GM23338 (cell line): ENCODE results near the gene UBE3A. TPM values are rescaled to one million over a fixed set of nuclear protein-coding genes. Genes with fewer than 3 reads are reported as not detected.

Source experiments
- JUNB ChIP-seq: IDR thresholded peaks from one replicate; pipeline ENCODE4 v1.6.1; 2016; ENCODE audit warnings: antibody characterized with exemption; ENCODE audit not compliant: unreplicated experiment
- NANOG ChIP-seq: IDR thresholded peaks from 2 replicates; pipeline ENCODE4 v1.6.1; 2016; ENCODE audit warnings: antibody characterized with exemption, borderline replicate concordance
- POLR2AphosphoS5 ChIP-seq: IDR thresholded peaks from 2 replicates; pipeline ENCODE4 v1.6.1; 2016; ENCODE audit warnings: antibody characterized with exemption, low read depth
- STAT1 ChIP-seq: IDR thresholded peaks from one replicate; pipeline ENCODE4 v1.6.1; 2016; ENCODE audit warnings: antibody characterized with exemption; ENCODE audit not compliant: unreplicated experiment
- polyA plus RNA-seq: library from polyadenylated mRNA; unstranded; fragments of >200 nt; fragmentation: Nextera tagmentation; extraction: Ambion mirVana; gene quantifications from 2 replicates; pipeline ENCODE4 v1.2.1, GENCODE V29; 2016
- total RNA-seq: library from RNA; depleted of rRNA; stranded (reverse); fragments of >200 nt; shearing (Covaris generic); gene quantifications from 2 replicates; pipeline ENCODE4 v1.2.3, GENCODE V29; 2014
- TF ChIP-seq, protein P1 (sequence below): fragments of 250-450 bp; sonication (Bioruptor Pico); IDR thresholded peaks from 2 replicates; pipeline ENCODE4 v1.5.0; 2020; ENCODE audit warnings: mild to moderate bottlenecking, moderate library complexity
- TF ChIP-seq, protein P2 (sequence below): IDR thresholded peaks from one replicate; pipeline ENCODE4 v1.6.1; 2018; ENCODE audit warnings: antibody characterized with exemption; ENCODE audit not compliant: unreplicated experiment
- TF ChIP-seq, protein P3 (sequence below), 2 experiments: fragments of 200-600 bp in 1 of 2; sonication (generic) in 1 of 2; conservative IDR thresholded peaks; 2 replicates each; pipeline versions ENCODE4 v1.5.1 to v1.6.1; 2016 to 2017; ENCODE audit warnings: antibody characterized with exemption in 2 of 2, low read depth in 2 of 2, mild to moderate bottlenecking in 2 of 2, moderate library complexity in 1 of 2

UBE3A gene
- total and polyA plus RNA-seq, 2 experiments from 2014 or later: 96.1 to 150 TPM

DNA sequence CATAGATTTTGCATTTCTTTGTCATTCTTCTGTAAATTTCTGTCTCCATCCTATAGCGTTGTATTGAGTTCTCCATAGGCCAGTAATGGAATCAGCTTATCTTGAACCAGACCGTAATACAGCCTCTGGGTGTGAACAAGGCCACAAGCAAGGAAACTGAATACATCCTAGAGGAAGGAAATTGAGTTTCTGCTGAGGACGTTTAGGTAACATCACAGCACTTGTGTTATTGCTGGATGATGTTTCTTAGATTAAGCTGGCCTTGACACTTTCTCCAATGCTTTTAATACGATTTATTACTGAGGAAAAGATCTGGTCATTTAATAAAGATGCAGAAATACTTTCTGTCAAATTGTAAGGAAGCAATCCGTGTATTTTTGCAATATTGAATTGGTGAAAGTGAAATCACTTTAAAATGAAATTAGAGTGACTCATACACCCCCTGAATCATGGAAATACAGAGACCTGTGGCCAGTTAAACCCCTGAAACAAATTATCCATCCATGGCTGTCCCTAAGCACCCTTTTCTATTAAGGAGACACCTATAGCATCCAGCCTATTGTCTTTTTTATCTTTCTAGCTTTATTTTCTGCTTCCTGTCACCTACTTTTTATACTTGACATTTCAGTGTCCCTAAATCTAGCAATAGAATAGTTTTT, 48.5 kb upstream of the UBE3A start (continued):
- TF ChIP-seq, protein P1, sequence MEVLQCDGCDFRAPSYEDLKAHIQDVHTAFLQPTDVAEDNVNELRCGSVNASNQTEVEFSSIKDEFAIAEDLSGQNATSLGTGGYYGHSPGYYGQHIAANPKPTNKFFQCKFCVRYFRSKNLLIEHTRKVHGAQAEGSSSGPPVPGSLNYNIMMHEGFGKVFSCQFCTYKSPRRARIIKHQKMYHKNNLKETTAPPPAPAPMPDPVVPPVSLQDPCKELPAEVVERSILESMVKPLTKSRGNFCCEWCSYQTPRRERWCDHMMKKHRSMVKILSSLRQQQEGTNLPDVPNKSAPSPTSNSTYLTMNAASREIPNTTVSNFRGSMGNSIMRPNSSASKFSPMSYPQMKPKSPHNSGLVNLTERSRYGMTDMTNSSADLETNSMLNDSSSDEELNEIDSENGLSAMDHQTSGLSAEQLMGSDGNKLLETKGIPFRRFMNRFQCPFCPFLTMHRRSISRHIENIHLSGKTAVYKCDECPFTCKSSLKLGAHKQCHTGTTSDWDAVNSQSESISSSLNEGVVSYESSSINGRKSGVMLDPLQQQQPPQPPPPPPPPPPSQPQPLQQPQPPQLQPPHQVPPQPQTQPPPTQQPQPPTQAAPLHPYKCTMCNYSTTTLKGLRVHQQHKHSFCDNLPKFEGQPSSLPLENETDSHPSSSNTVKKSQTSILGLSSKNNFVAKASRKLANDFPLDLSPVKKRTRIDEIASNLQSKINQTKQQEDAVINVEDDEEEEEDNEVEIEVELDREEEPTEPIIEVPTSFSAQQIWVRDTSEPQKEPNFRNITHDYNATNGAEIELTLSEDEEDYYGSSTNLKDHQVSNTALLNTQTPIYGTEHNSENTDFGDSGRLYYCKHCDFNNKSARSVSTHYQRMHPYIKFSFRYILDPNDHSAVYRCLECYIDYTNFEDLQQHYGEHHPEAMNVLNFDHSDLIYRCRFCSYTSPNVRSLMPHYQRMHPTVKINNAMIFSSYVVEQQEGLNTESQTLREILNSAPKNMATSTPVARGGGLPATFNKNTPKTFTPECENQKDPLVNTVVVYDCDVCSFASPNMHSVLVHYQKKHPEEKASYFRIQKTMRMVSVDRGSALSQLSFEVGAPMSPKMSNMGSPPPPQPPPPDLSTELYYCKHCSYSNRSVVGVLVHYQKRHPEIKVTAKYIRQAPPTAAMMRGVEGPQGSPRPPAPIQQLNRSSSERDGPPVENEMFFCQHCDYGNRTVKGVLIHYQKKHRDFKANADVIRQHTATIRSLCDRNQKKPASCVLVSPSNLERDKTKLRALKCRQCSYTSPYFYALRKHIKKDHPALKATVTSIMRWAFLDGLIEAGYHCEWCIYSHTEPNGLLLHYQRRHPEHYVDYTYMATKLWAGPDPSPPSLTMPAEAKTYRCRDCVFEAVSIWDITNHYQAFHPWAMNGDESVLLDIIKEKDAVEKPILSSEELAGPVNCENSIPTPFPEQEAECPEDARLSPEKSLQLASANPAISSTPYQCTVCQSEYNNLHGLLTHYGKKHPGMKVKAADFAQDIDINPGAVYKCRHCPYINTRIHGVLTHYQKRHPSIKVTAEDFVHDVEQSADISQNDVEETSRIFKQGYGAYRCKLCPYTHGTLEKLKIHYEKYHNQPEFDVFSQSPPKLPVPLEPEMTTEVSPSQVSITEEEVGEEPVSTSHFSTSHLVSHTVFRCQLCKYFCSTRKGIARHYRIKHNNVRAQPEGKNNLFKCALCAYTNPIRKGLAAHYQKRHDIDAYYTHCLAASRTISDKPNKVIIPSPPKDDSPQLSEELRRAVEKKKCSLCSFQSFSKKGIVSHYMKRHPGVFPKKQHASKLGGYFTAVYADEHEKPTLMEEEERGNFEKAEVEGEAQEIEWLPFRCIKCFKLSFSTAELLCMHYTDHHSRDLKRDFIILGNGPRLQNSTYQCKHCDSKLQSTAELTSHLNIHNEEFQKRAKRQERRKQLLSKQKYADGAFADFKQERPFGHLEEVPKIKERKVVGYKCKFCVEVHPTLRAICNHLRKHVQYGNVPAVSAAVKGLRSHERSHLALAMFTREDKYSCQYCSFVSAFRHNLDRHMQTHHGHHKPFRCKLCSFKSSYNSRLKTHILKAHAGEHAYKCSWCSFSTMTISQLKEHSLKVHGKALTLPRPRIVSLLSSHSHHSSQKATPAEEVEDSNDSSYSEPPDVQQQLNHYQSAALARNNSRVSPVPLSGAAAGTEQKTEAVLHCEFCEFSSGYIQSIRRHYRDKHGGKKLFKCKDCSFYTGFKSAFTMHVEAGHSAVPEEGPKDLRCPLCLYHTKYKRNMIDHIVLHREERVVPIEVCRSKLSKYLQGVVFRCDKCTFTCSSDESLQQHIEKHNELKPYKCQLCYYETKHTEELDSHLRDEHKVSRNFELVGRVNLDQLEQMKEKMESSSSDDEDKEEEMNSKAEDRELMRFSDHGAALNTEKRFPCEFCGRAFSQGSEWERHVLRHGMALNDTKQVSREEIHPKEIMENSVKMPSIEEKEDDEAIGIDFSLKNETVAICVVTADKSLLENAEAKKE (CRISPR knock-in tag): no peak
- TF ChIP-seq POLR2AphosphoS5 (no peak), NANOG (no peak), STAT1 (no peak), JUNB (no peak)
- TF ChIP-seq, protein P2, sequence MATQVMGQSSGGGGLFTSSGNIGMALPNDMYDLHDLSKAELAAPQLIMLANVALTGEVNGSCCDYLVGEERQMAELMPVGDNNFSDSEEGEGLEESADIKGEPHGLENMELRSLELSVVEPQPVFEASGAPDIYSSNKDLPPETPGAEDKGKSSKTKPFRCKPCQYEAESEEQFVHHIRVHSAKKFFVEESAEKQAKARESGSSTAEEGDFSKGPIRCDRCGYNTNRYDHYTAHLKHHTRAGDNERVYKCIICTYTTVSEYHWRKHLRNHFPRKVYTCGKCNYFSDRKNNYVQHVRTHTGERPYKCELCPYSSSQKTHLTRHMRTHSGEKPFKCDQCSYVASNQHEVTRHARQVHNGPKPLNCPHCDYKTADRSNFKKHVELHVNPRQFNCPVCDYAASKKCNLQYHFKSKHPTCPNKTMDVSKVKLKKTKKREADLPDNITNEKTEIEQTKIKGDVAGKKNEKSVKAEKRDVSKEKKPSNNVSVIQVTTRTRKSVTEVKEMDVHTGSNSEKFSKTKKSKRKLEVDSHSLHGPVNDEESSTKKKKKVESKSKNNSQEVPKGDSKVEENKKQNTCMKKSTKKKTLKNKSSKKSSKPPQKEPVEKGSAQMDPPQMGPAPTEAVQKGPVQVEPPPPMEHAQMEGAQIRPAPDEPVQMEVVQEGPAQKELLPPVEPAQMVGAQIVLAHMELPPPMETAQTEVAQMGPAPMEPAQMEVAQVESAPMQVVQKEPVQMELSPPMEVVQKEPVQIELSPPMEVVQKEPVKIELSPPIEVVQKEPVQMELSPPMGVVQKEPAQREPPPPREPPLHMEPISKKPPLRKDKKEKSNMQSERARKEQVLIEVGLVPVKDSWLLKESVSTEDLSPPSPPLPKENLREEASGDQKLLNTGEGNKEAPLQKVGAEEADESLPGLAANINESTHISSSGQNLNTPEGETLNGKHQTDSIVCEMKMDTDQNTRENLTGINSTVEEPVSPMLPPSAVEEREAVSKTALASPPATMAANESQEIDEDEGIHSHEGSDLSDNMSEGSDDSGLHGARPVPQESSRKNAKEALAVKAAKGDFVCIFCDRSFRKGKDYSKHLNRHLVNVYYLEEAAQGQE: no peak
- TF ChIP-seq, protein P3, sequence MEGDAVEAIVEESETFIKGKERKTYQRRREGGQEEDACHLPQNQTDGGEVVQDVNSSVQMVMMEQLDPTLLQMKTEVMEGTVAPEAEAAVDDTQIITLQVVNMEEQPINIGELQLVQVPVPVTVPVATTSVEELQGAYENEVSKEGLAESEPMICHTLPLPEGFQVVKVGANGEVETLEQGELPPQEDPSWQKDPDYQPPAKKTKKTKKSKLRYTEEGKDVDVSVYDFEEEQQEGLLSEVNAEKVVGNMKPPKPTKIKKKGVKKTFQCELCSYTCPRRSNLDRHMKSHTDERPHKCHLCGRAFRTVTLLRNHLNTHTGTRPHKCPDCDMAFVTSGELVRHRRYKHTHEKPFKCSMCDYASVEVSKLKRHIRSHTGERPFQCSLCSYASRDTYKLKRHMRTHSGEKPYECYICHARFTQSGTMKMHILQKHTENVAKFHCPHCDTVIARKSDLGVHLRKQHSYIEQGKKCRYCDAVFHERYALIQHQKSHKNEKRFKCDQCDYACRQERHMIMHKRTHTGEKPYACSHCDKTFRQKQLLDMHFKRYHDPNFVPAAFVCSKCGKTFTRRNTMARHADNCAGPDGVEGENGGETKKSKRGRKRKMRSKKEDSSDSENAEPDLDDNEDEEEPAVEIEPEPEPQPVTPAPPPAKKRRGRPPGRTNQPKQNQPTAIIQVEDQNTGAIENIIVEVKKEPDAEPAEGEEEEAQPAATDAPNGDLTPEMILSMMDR (conservative IDR thresholded peaks at IDR 0.05; ENCODE audit: low read depth in 2 of 2): no peak
